ENCODE measurements around the gene ASTN2. TPM values are rescaled to one million over a fixed set of nuclear protein-coding genes. Genes with fewer than 3 reads are reported as not detected.

Gene ASTN2
- total RNA-seq, 1 donor from 2014 or later: 29.0 TPM

DNA sequence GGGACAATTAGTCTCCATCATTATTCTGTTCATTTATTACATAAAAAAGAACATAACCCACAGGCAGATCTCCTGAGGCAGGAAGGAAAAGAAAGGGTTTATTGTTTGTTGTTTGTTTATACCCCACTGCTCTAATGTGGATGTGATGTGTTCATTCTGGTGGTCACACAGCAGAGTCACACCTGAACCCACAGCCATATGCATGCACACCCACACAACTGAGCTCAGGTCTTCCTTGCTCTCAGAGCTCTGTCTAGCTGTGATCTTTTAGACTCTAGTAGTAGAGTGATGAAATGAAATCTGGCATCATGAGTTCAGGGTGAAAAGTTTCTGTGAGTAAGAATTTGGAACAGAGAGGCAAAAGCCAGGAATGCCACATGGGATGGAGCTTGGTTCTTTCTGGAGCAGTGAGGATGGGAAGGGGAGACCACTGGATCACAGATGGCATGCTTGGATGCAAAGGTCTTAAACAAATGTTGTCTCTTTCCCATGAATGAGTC lies 1034.3 kb downstream of the ASTN2 start:
- no peaks in the 10 kb centered on the region for H3K36me3 Mint-ChIP-seq (ENCODE audit: insufficient read depth)
- no peaks in the 10 kb centered on the region for H3K27me3 Mint-ChIP-seq

DNA sequence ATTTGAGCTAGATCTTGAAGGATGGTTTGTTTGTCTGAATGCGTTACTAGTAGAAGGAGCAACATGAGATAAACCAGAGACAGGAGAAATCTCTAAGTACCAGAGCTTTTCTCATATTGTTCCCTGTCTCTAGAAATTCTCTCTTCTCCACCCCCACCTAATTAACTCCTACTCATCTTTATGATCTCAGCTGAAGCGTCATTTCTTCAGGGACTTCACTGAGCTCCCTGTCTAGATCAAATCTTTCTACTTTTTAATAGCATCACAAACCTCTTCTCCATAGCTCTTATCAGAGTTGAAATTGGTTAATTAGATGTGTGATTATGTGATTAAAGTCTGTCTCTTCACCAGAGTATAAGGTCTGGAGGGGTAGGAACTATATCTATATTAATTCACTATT lies 1035.0 kb downstream of the ASTN2 start:
- DNase-seq (ENCODE audit: low spot score, unreplicated experiment): no peak
- no peak overlapping the region for H3K27ac Mint-ChIP-seq
- no peaks in the 10 kb centered on the region for H3K9me3 Mint-ChIP-seq (ENCODE audit: low read depth)
- H3K4me1 Mint-ChIP-seq (ENCODE audit: low read depth): no peaks in the 10 kb centered on the region
- TF ChIP-seq, protein P1, sequence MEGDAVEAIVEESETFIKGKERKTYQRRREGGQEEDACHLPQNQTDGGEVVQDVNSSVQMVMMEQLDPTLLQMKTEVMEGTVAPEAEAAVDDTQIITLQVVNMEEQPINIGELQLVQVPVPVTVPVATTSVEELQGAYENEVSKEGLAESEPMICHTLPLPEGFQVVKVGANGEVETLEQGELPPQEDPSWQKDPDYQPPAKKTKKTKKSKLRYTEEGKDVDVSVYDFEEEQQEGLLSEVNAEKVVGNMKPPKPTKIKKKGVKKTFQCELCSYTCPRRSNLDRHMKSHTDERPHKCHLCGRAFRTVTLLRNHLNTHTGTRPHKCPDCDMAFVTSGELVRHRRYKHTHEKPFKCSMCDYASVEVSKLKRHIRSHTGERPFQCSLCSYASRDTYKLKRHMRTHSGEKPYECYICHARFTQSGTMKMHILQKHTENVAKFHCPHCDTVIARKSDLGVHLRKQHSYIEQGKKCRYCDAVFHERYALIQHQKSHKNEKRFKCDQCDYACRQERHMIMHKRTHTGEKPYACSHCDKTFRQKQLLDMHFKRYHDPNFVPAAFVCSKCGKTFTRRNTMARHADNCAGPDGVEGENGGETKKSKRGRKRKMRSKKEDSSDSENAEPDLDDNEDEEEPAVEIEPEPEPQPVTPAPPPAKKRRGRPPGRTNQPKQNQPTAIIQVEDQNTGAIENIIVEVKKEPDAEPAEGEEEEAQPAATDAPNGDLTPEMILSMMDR (IDR thresholded peaks at IDR 0.05; ENCODE audit: unreplicated experiment): no peak
- H3K4me3 Mint-ChIP-seq (ENCODE audit: low read depth): no peak overlapping the region
- no peaks in the 10 kb centered on the region for H3K36me3 Mint-ChIP-seq (ENCODE audit: insufficient read depth)
- H3K27me3 Mint-ChIP-seq: no peaks in the 10 kb centered on the region

More for the DNA sequence above, 1034.3 kb downstream of the ASTN2 start:
- no peak for DNase-seq (ENCODE audit: low spot score, unreplicated experiment)
- Mint-ChIP-seq H3K9me3 (ENCODE audit: low read depth) (no peaks in the 10 kb centered on the region), H3K4me3 (ENCODE audit: low read depth) (no peak overlapping the region), H3K4me1 (ENCODE audit: low read depth) (no peaks in the 10 kb centered on the region), H3K27ac (no peak overlapping the region)
- TF ChIP-seq, protein P1 (IDR thresholded peaks at IDR 0.05; ENCODE audit: unreplicated experiment): no peak

DNA sequence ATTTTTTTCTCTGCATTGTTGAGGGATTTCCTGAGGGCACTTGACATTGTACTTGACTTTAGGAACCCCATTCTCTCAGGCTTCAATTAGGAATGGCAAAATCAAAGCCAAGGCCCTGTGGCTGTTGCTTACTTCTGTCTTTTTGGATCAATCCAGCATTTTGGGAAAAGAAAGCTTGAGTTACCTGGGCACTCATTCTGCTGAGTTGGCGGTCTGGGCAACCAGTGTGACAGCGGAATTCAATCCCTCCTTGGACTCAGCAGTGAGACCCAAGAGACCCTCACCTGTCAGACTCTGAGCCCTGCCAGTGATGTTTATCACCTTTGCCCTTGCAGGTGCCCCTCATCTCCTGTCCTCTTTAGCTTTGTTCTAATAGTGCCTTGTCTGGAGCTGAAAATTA lies 1036.0 kb downstream of the ASTN2 start:
- Mint-ChIP-seq H3K36me3 (ENCODE audit: insufficient read depth) (no peaks in the 10 kb centered on the region), H3K9me3 (ENCODE audit: low read depth) (no peaks in the 10 kb centered on the region), H3K27ac (no peak overlapping the region), H3K27me3 (no peaks in the 10 kb centered on the region), H3K4me3 (ENCODE audit: low read depth) (no peak overlapping the region), H3K4me1 (ENCODE audit: low read depth) (no peaks in the 10 kb centered on the region)
- DNase-seq (ENCODE audit: low spot score, unreplicated experiment): no peak
- TF ChIP-seq, protein P1 (IDR thresholded peaks at IDR 0.05; ENCODE audit: unreplicated experiment): no peak

DNA sequence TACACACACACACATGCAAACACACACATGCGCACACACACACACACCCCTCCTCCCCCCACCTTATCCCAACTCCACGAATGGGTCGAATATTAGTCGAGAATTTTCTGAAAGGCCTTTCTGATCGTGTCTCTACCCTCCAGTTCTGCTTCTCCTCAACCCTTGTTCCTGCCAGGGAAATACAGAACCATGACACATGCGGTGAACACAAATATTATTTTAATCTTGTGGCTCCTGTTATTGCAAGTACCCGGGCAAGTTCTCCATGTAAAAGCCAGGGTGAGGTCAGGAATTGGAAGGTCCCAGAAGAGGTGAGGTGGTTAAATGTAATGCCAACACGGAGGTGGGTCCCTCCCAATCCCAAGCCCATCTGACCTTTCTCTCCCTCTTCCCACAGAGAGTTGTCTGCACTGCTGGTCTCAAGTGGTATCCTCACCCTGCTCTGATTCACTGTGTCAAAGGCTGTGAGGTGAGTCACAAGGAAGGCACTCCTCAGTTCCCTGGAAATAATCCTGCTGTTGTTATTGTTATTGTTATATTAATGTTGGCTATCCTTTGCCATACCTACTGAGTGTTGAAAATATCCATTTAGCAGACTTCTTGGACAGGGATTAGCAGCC lies 1037.6 kb downstream of the ASTN2 start:
- H3K27me3 Mint-ChIP-seq: no peaks in the 10 kb centered on the region
- TF ChIP-seq, protein P1 (IDR thresholded peaks at IDR 0.05; ENCODE audit: unreplicated experiment): no peak
- no peak overlapping the region for H3K27ac Mint-ChIP-seq
- no peaks in the 10 kb centered on the region for H3K36me3 Mint-ChIP-seq (ENCODE audit: insufficient read depth)
- H3K4me1 Mint-ChIP-seq (ENCODE audit: low read depth): no peaks in the 10 kb centered on the region
- no peak for DNase-seq (ENCODE audit: low spot score, unreplicated experiment)
- no peak overlapping the region for H3K4me3 Mint-ChIP-seq (ENCODE audit: low read depth)
- H3K9me3 Mint-ChIP-seq (ENCODE audit: low read depth): no peaks in the 10 kb centered on the region

Measured in progenitor cell of endocrine pancreas (in vitro differentiated cells).